H9 (cell line): Measurements from ENCODE around the gene TBATA. TPM values are rescaled to one million over a fixed set of nuclear protein-coding genes. Genes with fewer than 3 reads are reported as not detected.
"Not testable (repeated sequence)": the region's sequence is repeated elsewhere in the genome, so short reads cannot be mapped to it uniquely, and the experiment has no call there.

ENCODE experiments used
- DNase-seq: peaks from one replicate; pipeline ENCODE4 v3.0.0-alpha.2; 2017
- H2AFZ ChIP-seq: one replicate; pipeline ENCODE4 v1.6.1; 2013; ENCODE audit warnings: mild to moderate bottlenecking, low read length, control low read depth, moderate library complexity
- H2AK5ac ChIP-seq: 2 replicates; pipeline ENCODE4 v1.6.1; 2013; ENCODE audit warnings: low read length, control low read depth, mixed read lengths; ENCODE audit not compliant: insufficient read length
- H2BK120ac ChIP-seq: one replicate; pipeline ENCODE4 v1.6.1; 2013; ENCODE audit warnings: low read depth, mild to moderate bottlenecking, low read length, control low read depth, inconsistent platforms; ENCODE audit not compliant: poor library complexity, severe bottlenecking
- H2BK12ac ChIP-seq: 2 replicates; pipeline ENCODE4 v1.6.1; 2013; ENCODE audit warnings: low read length, control low read depth, mixed read lengths, low read depth; ENCODE audit not compliant: insufficient read length
- H2BK15ac ChIP-seq: 2 replicates; pipeline ENCODE4 v1.6.1; 2013; ENCODE audit warnings: low read depth, low read length, control low read depth
- H2BK20ac ChIP-seq: one replicate; pipeline ENCODE4 v1.6.1; 2013; ENCODE audit warnings: low read depth, mild to moderate bottlenecking, low read length, control low read depth, inconsistent platforms; ENCODE audit not compliant: poor library complexity, severe bottlenecking
- H2BK5ac ChIP-seq: 2 replicates; pipeline ENCODE4 v1.6.1; 2013; ENCODE audit warnings: low read length, control low read depth, mixed read lengths; ENCODE audit not compliant: insufficient read length
- H3K14ac ChIP-seq: 2 replicates; pipeline ENCODE4 v1.6.1; 2013; ENCODE audit warnings: low read length, control low read depth; ENCODE audit not compliant: insufficient read depth
- H3K18ac ChIP-seq: 2 replicates; pipeline ENCODE4 v1.6.1; 2013; ENCODE audit warnings: low read depth, mild to moderate bottlenecking, mixed read lengths, low read length, control low read depth; ENCODE audit not compliant: insufficient read length
- H3K23ac ChIP-seq: 2 replicates; pipeline ENCODE4 v1.6.1; 2013; ENCODE audit warnings: low read length, control low read depth, mixed read lengths, low read depth; ENCODE audit not compliant: insufficient read length
- H3K23me2 ChIP-seq: 2 replicates; pipeline ENCODE4 v1.6.1; 2013; ENCODE audit warnings: low read depth, mild to moderate bottlenecking, mixed read lengths, low read length, control low read depth; ENCODE audit not compliant: insufficient read length, poor library complexity, severe bottlenecking
- H3K27ac ChIP-seq: 2 replicates; pipeline ENCODE4 v1.5.1; 2013; ENCODE audit warnings: low read length, control low read depth, mixed read lengths, low read depth; ENCODE audit not compliant: insufficient read length
- H3K27me3 ChIP-seq: 2 replicates; pipeline ENCODE4 v1.6.1; 2013; ENCODE audit warnings: low read length, control low read depth, inconsistent platforms; ENCODE audit not compliant: insufficient read depth
- H3K4ac ChIP-seq: 2 replicates; pipeline ENCODE4 v1.6.1; 2013; ENCODE audit warnings: low read depth, mild to moderate bottlenecking, control low read depth, inconsistent platforms, low read length, moderate library complexity
- H3K4me1 ChIP-seq: 2 replicates; pipeline ENCODE4 v1.6.1; 2013; ENCODE audit warnings: low read length, control low read depth, inconsistent platforms; ENCODE audit not compliant: insufficient read depth
- H3K4me2 ChIP-seq: 2 replicates; pipeline ENCODE4 v1.6.1; 2013; ENCODE audit warnings: low read length, control low read depth, mixed read lengths; ENCODE audit not compliant: insufficient read length, insufficient read depth
- H3K56ac ChIP-seq: 2 replicates; pipeline ENCODE4 v1.6.1; 2013; ENCODE audit warnings: low read depth, mild to moderate bottlenecking, mixed read lengths, low read length, control low read depth; ENCODE audit not compliant: insufficient read length
- H3K79me1 ChIP-seq: 2 replicates; pipeline ENCODE4 v1.6.1; 2013; ENCODE audit warnings: low read depth, mild to moderate bottlenecking, moderate library complexity, low read length, control low read depth, inconsistent platforms; ENCODE audit not compliant: insufficient read depth, poor library complexity, severe bottlenecking
- H3K79me2 ChIP-seq: 2 replicates; pipeline ENCODE4 v1.6.1; 2013; ENCODE audit warnings: low read length, control low read depth, inconsistent platforms; ENCODE audit not compliant: insufficient read depth
- H3K9ac ChIP-seq: 2 replicates; pipeline ENCODE4 v1.6.1; 2013; ENCODE audit warnings: low read length, control low read depth, mixed read lengths; ENCODE audit not compliant: insufficient read length; ENCODE audit errors: extremely low read depth
- H3K9me3 ChIP-seq: one replicate; pipeline ENCODE4 v1.6.1; 2013; ENCODE audit warnings: low read depth, low read length, inconsistent platforms; ENCODE audit not compliant: control insufficient read depth
- H3T11ph ChIP-seq: one replicate; pipeline ENCODE4 v1.6.1; 2013; ENCODE audit warnings: mild to moderate bottlenecking, low read length, control low read depth, inconsistent platforms
- H4K20me1 ChIP-seq: one replicate; pipeline ENCODE4 v1.6.1; 2013; ENCODE audit not compliant: control insufficient read depth, insufficient read length, insufficient read depth
- H4K5ac ChIP-seq: 2 replicates; pipeline ENCODE4 v1.6.1; 2013; ENCODE audit warnings: low read depth, mild to moderate bottlenecking, mixed read lengths, low read length, control low read depth; ENCODE audit not compliant: insufficient read length
- H4K8ac ChIP-seq: replicated peaks from 2 replicates; pipeline ENCODE4 v1.6.1; 2013; ENCODE audit warnings: low read length, control low read depth, mixed read lengths, low read depth; ENCODE audit not compliant: insufficient read length
- H4K91ac ChIP-seq: 2 replicates; pipeline ENCODE4 v1.6.1; 2013; ENCODE audit warnings: low read depth, mild to moderate bottlenecking, moderate library complexity, mixed read lengths, low read length, control low read depth; ENCODE audit not compliant: insufficient read length
- H3K27ac Mint-ChIP-seq, 3 experiments: 2 replicates in 2 of 3; 3 replicates in 1 of 3; pipeline ENCODE4 v1.8.0; 2020 to 2021; ENCODE audit warnings: mixed read lengths in 3 of 3, mild to moderate bottlenecking in 1 of 3, moderate library complexity in 1 of 3
- H3K27me3 Mint-ChIP-seq: 2 replicates; pipeline ENCODE4 v1.8.0; 2021; ENCODE audit warnings: low read depth, mild to moderate bottlenecking, moderate library complexity, mixed read lengths
- H3K36me3 Mint-ChIP-seq, 3 experiments: 2 replicates in 2 of 3; 3 replicates in 1 of 3; pipeline ENCODE4 v1.8.0; 2020 to 2021; ENCODE audit warnings: low read depth in 3 of 3, mixed read lengths in 3 of 3; ENCODE audit not compliant: insufficient read depth in 1 of 3
- H3K4me1 Mint-ChIP-seq, 2 experiments: 2 replicates each; pipeline ENCODE4 v1.8.0; 2020; ENCODE audit warnings: mixed read lengths in 2 of 2
- H3K4me3 Mint-ChIP-seq, 2 experiments: 2 replicates in 1 of 2; 3 replicates in 1 of 2; pipeline ENCODE4 v1.8.0; 2020 to 2021; ENCODE audit warnings: mild to moderate bottlenecking in 2 of 2, mixed read lengths in 2 of 2, moderate library complexity in 1 of 2
- H3K9me3 Mint-ChIP-seq, 2 experiments: 2 replicates in 1 of 2; 3 replicates in 1 of 2; pipeline ENCODE4 v1.8.0; 2020; ENCODE audit warnings: mild to moderate bottlenecking in 2 of 2, mixed read lengths in 2 of 2, moderate library complexity in 1 of 2
- CTCF ChIP-seq: fragments of 200-600 bp; sonication (generic); conservative IDR thresholded peaks from 3 replicates; pipeline ENCODE4 v1.8.0; 2021; ENCODE audit warnings: antibody characterized with exemption, mild to moderate bottlenecking
- WGBS: extraction: QIAGEN DNeasy Blood & Tissue Kit; methylation state at CpG from one replicate; pipeline ENCODE4 v1.1.7; 2013; ENCODE audit warnings: missing lambda C conversion rate, low lambda C conversion rate, mixed read lengths; ENCODE audit not compliant: insufficient read length; ENCODE audit errors: extremely low coverage; 5-methylcytosine and 5-hydroxymethylcytosine counted together
- total RNA-seq: library from RNA; stranded (reverse); gene quantifications from 2 replicates; pipeline ENCODE4 v1.2.1, GENCODE V29; 2021

Gene TBATA
- total RNA-seq, 1 experiment from 2014 or later: not detected

- Histone ChIP-seq H4K8ac (no peak overlapping the region), H3K4ac (no peak overlapping the region), H4K5ac (no peak overlapping the region), H3K23ac (no peak overlapping the region), H2BK20ac (no peak overlapping the region), H3K4me1 (no peaks in the 10 kb centered on the region), H3K56ac (no peak overlapping the region), H4K20me1 (peaks cover under 1% of the 10 kb centered on the region), H3K23me2 (no peaks in the 10 kb centered on the region), H3K79me2 (no peaks in the 10 kb centered on the region), H2BK15ac (no peak overlapping the region), H3K79me1 (no peaks in the 10 kb centered on the region), H3K14ac (no peak overlapping the region), H3K27ac (no peak overlapping the region), H2AFZ (no peak overlapping the region), H3K9ac (no peak overlapping the region), H2AK5ac (no peak overlapping the region), H2BK120ac (no peak overlapping the region), H4K91ac (no peak overlapping the region), H3T11ph (no peak overlapping the region), H3K4me2 (no peak overlapping the region), H3K27me3 (no peaks in the 10 kb centered on the region), H2BK5ac (no peak overlapping the region), H3K18ac (no peak overlapping the region), H3K9me3 (no peaks in the 10 kb centered on the region), H2BK12ac (no peak overlapping the region)
- Mint-ChIP-seq H3K27me3 (peaks cover 2% of the 10 kb centered on the region), H3K9me3 (peaks cover 5% of the 10 kb centered on the region in 2 experiments), H3K27ac (no peak overlapping the region; a peak in 1 of 7 replicates), H3K4me1 (peaks cover 0 to 3% of the 10 kb centered on the region in 2 experiments; a peak in 1 of 4 replicates), H3K4me3 (no peak overlapping the region), H3K36me3 (peaks cover 3 to 6% (median 4%) of the 10 kb centered on the region in 3 experiments; a peak in 6 of 7 replicates)
- no CpG with 5 or more reads among the region's 8 CpGs for WGBS
- TF ChIP-seq CTCF: no peak
- DNase-seq: no peak
Observed at GRCh38 chr10:70771311-70772194, 13.6 kb downstream of the TBATA start.

GRCh38 chr10:70770516-70770915 is 14.7 kb downstream of the TBATA start:
- not testable (repeated sequence) for H3K14ac ChIP-seq, H2BK5ac ChIP-seq, H3K27me3 ChIP-seq, H4K5ac ChIP-seq, H3K4me2 ChIP-seq, H3K23me2 ChIP-seq, H3K27me3 Mint-ChIP-seq, H4K8ac ChIP-seq, H3K56ac ChIP-seq, H3K4ac ChIP-seq, H3K27ac Mint-ChIP-seq, H3K27ac ChIP-seq, H2BK12ac ChIP-seq, H2BK20ac ChIP-seq, DNase-seq, H3K4me3 Mint-ChIP-seq, H3K79me2 ChIP-seq, H3K9ac ChIP-seq, H3K4me1 ChIP-seq, H3K4me1 Mint-ChIP-seq, H3T11ph ChIP-seq, H3K23ac ChIP-seq, H4K91ac ChIP-seq, H2BK15ac ChIP-seq, H2AFZ ChIP-seq, H3K9me3 ChIP-seq, H3K18ac ChIP-seq, H3K79me1 ChIP-seq, H4K20me1 ChIP-seq, H2AK5ac ChIP-seq, H2BK120ac ChIP-seq
- H3K36me3 Mint-ChIP-seq: peaks cover 6 to 12% (median 12%) of the 10 kb centered on the region in 3 experiments; a peak in 6 of 7 replicates
- H3K9me3 Mint-ChIP-seq: peaks cover 14 to 15% of the 10 kb centered on the region in 2 experiments
- WGBS: no CpG with 5 or more reads among the region's 7 CpGs
